Caco-2 (cell line): ENCODE results near the gene LUM. TPM values are rescaled to one million over a fixed set of nuclear protein-coding genes. Genes with fewer than 3 reads are reported as not detected.

Experiments
- Bru-seq: library from RNA; stranded (reverse); fragments of 400-500 nt; gene quantifications from one replicate; lab custom pipeline; 2021; lab: Mats Ljungman, UMichigan
- BruChase-seq, 2 experiments: library from RNA; stranded (reverse); fragments of 400-500 nt; gene quantifications; one replicate each; lab custom pipeline; 2021; lab: Mats Ljungman, UMichigan
- BruUV-seq: library from RNA; stranded (reverse); fragments of 400-500 nt; replicated peaks from 2 replicates; lab custom pipeline; 2021; lab: Mats Ljungman, UMichigan
- CTCF ChIA-PET: fragments of 300-600 bp; sonication (Branson Sonifier 250); formaldehyde crosslinking; loops from one replicate; lab custom pipeline; 2022; ENCODE audit warnings: antibody characterized with exemption; lab: Charles Lee
- POLR2A ChIA-PET: fragments of 300-600 bp; sonication (Branson Sonifier 250); formaldehyde crosslinking; loops from one replicate; lab custom pipeline; 2022; ENCODE audit warnings: antibody characterized with exemption; lab: Charles Lee
- DNase-seq, 2 experiments: peaks; one replicate each; pipeline versions ENCODE4 v3.0.0 to v3.0.0-alpha.2; 2020 to 2022
- H3K27me3 ChIP-seq: replicated peaks from 2 replicates; pipeline ENCODE4 v1.6.0; 2011; ENCODE audit warnings: low read length; ENCODE audit not compliant: control insufficient read depth, insufficient read depth
- H3K36me3 ChIP-seq: 2 replicates; pipeline ENCODE4 v1.5.1; 2011; ENCODE audit warnings: low read length; ENCODE audit not compliant: control insufficient read depth, insufficient read depth
- H3K4me1 ChIP-seq: fragments of 250-450 bp; sonication (Bioruptor Pico); 2 replicates; pipeline ENCODE4 v1.5.1; 2020; ENCODE audit warnings: mild to moderate bottlenecking
- H3K4me3 ChIP-seq: 2 replicates; pipeline ENCODE4 v1.5.1; 2011; ENCODE audit warnings: low read depth, mild to moderate bottlenecking, control low read depth, low read length
- H3K9me3 ChIP-seq: fragments of 250-450 bp; sonication (Bioruptor Pico); 2 replicates; pipeline ENCODE4 v1.5.1; 2020; ENCODE audit warnings: mild to moderate bottlenecking, moderate library complexity
- H3K27ac Mint-ChIP-seq: one replicate; pipeline ENCODE4 v1.8.0; 2022; ENCODE audit warnings: mixed read lengths; ENCODE audit not compliant: unreplicated experiment
- H3K27me3 Mint-ChIP-seq: one replicate; pipeline ENCODE4 v1.8.0; 2022; ENCODE audit warnings: mixed read lengths; ENCODE audit not compliant: insufficient read depth, unreplicated experiment
- H3K36me3 Mint-ChIP-seq: one replicate; pipeline ENCODE4 v1.8.0; 2022; ENCODE audit warnings: mild to moderate bottlenecking, mixed read lengths; ENCODE audit not compliant: insufficient read depth, unreplicated experiment
- H3K4me1 Mint-ChIP-seq: one replicate; pipeline ENCODE4 v1.8.0; 2022; ENCODE audit warnings: low read depth, mixed read lengths; ENCODE audit not compliant: unreplicated experiment
- H3K4me3 Mint-ChIP-seq: one replicate; pipeline ENCODE4 v1.8.0; 2022; ENCODE audit warnings: mild to moderate bottlenecking, moderate library complexity, mixed read lengths; ENCODE audit not compliant: unreplicated experiment
- H3K9me3 Mint-ChIP-seq: one replicate; pipeline ENCODE4 v1.8.0; 2022; ENCODE audit warnings: mixed read lengths; ENCODE audit not compliant: unreplicated experiment
- intact Hi-C: fragments of 100-400 bp; cut with micrococcal nuclease; formaldehyde crosslinking; loops from one replicate; pipeline ENCODE4 v1.10.0; 2022; ENCODE audit not compliant: unreplicated experiment
- long read RNA-seq: library from polyadenylated mRNA; stranded (forward); transcript quantifications from one replicate; pipeline ENCODE4 v2.0.0, GENCODE V29; 2022
- total RNA-seq: library from RNA; stranded (reverse); gene quantifications from 2 replicates; pipeline ENCODE4 v1.2.3, GENCODE V29; 2022
- TF ChIP-seq, protein P1 (sequence below), 2 experiments: fragments of 200-600 bp in 1 of 2; IDR thresholded peaks; 1 replicate in 1 of 2; 2 replicates in 1 of 2; pipeline versions ENCODE4 v1.5.1 to v1.8.0; 2011 to 2022; ENCODE audit warnings: antibody characterized with exemption in 1 of 2, control low read depth in 1 of 2, inconsistent platforms in 1 of 2, low read depth in 1 of 2, low read length in 1 of 2, mild to moderate bottlenecking in 1 of 2, moderate library complexity in 1 of 2; ENCODE audit not compliant: insufficient read depth in 1 of 2, severe bottlenecking in 1 of 2, unreplicated experiment in 1 of 2

The LUM gene, protein sequence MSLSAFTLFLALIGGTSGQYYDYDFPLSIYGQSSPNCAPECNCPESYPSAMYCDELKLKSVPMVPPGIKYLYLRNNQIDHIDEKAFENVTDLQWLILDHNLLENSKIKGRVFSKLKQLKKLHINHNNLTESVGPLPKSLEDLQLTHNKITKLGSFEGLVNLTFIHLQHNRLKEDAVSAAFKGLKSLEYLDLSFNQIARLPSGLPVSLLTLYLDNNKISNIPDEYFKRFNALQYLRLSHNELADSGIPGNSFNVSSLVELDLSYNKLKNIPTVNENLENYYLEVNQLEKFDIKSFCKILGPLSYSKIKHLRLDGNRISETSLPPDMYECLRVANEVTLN
- 4.5 and 7.0 TPM in 2 replicates for total RNA-seq
- percentile 37 among the genes with signal in this experiment for Bru-seq, nascent RNA
- BruChase-seq, experiment 1, labeled RNA remaining after a 2-hour chase, result percentile 44 among the genes with signal in this experiment
- BruChase-seq, experiment 2, labeled RNA remaining after a 6-hour chase, result percentile 62 among the genes with signal in this experiment
- long read RNA-seq, transcript LUM-201 (3 exons, 3,008 nt), result major isoform, 28 of 28 reads
- long read RNA-seq, partial matches to known transcripts, result 0 of 28 reads
- long read RNA-seq, other reads (novel, unspliced or antisense), result 0 of 28 reads

DNA sequence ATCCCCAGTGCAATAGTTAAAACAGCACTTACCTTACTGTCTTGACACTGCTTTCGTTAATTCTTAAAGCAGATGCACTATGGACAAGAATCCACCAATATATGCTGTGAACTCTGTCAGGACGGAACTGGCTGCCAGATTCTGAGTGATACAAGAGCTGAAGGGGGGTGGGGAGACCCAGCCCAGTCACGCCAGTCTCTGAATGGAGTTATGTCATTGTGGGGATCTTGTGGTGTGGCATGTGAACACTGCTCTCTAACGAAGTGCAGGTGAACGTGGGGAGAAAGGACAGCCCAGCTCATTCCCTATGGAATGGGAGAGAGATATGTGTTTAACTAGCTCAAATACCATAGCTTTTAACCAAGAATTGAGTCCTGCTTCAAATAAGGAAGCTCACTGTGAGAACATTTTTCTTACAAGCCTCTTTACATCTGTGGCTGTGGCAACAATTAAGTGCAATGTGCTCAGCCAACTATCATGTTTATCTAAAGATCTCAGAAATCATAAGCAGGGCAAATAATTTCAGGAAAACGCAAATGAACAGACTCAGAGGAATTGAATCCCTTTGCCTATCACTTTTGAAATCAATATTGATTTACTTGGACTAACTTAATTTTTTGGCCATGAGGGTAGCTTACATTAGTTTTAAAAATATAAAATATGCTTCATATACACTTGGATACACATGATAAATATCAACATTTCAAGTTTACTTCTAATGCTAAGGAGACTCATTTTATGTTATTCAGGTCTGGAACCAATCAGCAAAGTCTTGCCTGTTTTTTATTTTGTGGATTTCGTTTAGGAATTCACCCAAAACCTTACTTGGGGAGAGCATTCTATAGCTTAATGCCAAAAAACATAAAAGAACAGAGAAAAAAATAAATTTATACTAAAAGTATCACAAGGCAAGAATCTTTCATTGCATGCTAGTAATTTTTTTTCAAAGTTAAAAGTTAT lies at the start of gene LUM:
Gene LUM (minus strand): TSS at position 129 of the 960 bp plus-strand sequence. CDS start 2,515 bp downstream, outside the sequence.
- Mint-ChIP-seq H3K27me3 (no peaks in the 10 kb centered on the region), H3K27ac (peak within 1 kb of the TSS; percentile 63), H3K36me3 (no peaks in the 10 kb centered on the region), H3K4me1 (peaks cover 13% of the 10 kb centered on the region), H3K9me3 (no peaks in the 10 kb centered on the region), H3K4me3 (peak within 1 kb of the TSS; percentile 52)
- POLR2A ChIA-PET, result interaction anchor here (0.6 kb wide), 1 partner anchor 108 kb away, joined by 4 read pairs; no protein-coding TSS in a partner anchor
- intact Hi-C loops, result loop anchor here (1.0 kb wide), 1 partner anchor 33 kb away; no protein-coding TSS in a partner anchor
- no peaks in the 10 kb centered on the region for H3K36me3 ChIP-seq
- H3K9me3 ChIP-seq, result no peaks in the 10 kb centered on the region
- H3K4me1 ChIP-seq, result peaks cover 11% of the 10 kb centered on the region; the same call in 1 of the 2 replicates
- no peak within 1 kb of the TSS for H3K4me3 ChIP-seq
- CTCF ChIA-PET, result interaction anchor here (1.0 kb wide), 2 partner anchors 134 to 244 kb away, joined by 3 read pairs; no protein-coding TSS in a partner anchor
- no TSS peak for BruUV-seq
- peak in 1 of 2 experiments; percentile 7 for DNase-seq
- TF ChIP-seq, protein P1, sequence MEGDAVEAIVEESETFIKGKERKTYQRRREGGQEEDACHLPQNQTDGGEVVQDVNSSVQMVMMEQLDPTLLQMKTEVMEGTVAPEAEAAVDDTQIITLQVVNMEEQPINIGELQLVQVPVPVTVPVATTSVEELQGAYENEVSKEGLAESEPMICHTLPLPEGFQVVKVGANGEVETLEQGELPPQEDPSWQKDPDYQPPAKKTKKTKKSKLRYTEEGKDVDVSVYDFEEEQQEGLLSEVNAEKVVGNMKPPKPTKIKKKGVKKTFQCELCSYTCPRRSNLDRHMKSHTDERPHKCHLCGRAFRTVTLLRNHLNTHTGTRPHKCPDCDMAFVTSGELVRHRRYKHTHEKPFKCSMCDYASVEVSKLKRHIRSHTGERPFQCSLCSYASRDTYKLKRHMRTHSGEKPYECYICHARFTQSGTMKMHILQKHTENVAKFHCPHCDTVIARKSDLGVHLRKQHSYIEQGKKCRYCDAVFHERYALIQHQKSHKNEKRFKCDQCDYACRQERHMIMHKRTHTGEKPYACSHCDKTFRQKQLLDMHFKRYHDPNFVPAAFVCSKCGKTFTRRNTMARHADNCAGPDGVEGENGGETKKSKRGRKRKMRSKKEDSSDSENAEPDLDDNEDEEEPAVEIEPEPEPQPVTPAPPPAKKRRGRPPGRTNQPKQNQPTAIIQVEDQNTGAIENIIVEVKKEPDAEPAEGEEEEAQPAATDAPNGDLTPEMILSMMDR (IDR thresholded peaks at IDR 0.05; ENCODE audit: insufficient read depth in 1 of 2, low read depth in 1 of 2, low read length in 1 of 2, severe bottlenecking in 1 of 2, unreplicated experiment in 1 of 2), result no peak
- no peaks in the 10 kb centered on the region for H3K27me3 ChIP-seq

DNA sequence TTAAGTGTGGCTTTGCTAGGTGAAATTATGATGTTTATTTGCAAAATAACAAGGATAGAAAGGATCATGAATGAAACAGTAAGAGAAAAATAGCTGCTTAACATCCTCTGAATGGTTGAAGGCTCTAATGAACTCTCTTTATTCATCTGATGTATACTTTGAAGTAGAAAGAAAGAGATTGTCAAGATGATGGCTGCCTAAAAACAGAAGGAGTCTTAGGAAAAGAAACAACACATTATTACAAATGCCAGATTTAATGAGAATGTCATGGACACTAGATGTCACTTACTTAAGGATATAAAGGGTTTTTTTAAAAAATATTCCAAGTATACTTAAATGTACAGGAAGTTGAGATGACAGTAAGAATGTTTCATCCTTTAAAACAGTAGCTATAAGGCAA lies 49.7 kb upstream of the LUM start:
- intact Hi-C loops, result no loop called here
- DNase-seq, result no peak
- no peak overlapping the region for H3K27ac Mint-ChIP-seq
- H3K4me3 Mint-ChIP-seq, result no peak overlapping the region
- BruUV-seq, result no TSS peak
- no peaks in the 10 kb centered on the region for H3K4me1 Mint-ChIP-seq
- Histone ChIP-seq H3K36me3 (no peaks in the 10 kb centered on the region), H3K9me3 (no peaks in the 10 kb centered on the region), H3K27me3 (no peaks in the 10 kb centered on the region), H3K4me1 (no peaks in the 10 kb centered on the region), H3K4me3 (no peak overlapping the region)
- TF ChIP-seq, protein P1 (IDR thresholded peaks at IDR 0.05; ENCODE audit: insufficient read depth in 1 of 2, low read depth in 1 of 2, low read length in 1 of 2, severe bottlenecking in 1 of 2, unreplicated experiment in 1 of 2), result no peak
- H3K9me3 Mint-ChIP-seq, result no peaks in the 10 kb centered on the region
- H3K27me3 Mint-ChIP-seq, result no peaks in the 10 kb centered on the region
- POLR2A ChIA-PET, result no interaction called here
- CTCF ChIA-PET, result no interaction called here
- no peaks in the 10 kb centered on the region for H3K36me3 Mint-ChIP-seq
